GM12891 (cell line): Measurements from ENCODE around the gene SLC23A3.

ENCODE experiments used
- POLR2A ChIP-seq: IDR thresholded peaks from 2 replicates; pipeline ENCODE4 v1.6.1; 2011; ENCODE audit warnings: low read depth, low read length, control low read depth
- POLR2AphosphoS5 ChIP-seq: IDR thresholded peaks from 2 replicates; pipeline ENCODE4 v1.6.1; 2011; ENCODE audit warnings: low read depth, low read length, control low read depth
- TAF1 ChIP-seq: IDR thresholded peaks from 2 replicates; pipeline ENCODE4 v1.6.1; 2011; ENCODE audit warnings: low read depth, low read length, control low read depth

DNA sequence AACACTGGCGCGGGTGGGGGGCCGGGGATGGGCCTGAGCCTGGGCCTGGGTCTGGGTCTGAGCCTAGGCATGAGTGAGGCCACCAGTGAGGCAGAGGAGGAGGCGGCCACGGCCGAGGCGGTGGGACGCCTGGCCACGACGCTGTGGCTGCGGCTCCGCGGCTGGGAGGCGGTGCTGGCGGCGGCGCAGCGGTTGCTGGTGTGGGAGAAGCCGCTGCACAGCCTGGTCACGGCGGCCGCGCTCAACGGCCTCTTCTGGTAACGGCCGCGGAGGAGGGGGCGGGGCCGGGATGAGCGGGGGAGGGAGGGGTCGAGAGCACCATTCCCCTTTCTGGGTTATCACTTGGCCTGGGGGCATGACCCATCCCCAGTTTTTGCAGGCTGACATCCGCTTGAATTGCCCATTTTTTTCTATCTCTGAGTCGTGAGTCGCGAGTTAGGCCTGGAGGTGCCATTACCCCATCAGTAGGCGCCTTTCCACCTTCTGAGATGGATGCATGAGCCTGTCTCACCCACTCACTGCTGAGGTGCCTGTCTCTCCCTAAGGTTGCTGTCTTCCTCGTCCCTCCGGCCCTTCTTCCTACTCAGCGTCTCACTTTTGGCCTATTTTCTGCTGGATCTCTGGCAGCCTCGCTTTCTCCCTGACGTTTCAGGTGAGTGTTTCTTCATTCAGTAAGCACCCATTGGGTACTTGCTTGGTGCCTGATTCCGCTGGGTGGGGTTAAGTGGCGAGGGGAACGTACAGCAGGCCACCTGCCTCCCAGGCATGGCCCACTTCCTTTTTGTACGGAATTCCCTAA lies 8.7 kb upstream of the SLC23A3 start:
- TF ChIP-seq POLR2AphosphoS5 (no peak), POLR2A (no peak), TAF1 (no peak)
